Uterus (tissue), 4 donors: ENCODE measurements around the gene SULT1A2. TPM values are rescaled to one million over a fixed set of nuclear protein-coding genes. Genes with fewer than 3 reads are reported as not detected.
"Not testable (repeated sequence)": the region's sequence is repeated elsewhere in the genome, so short reads cannot be mapped to it uniquely, and the experiment has no call there.

Experiments used
- DNase-seq, 2 donors: peaks; one replicate each; pipeline ENCODE4 v3.0.0-alpha.2; 2019 to 2020
- H3K27ac ChIP-seq, 2 donors: fragments of 200-600 bp; sonication (generic); 1 replicate in 1 of 2; 2 replicates in 1 of 2; pipeline ENCODE4 v1.5.1; 2016 to 2018
- H3K27me3 ChIP-seq, 2 donors: fragments of 200-600 bp; sonication (generic); one replicate each; pipeline ENCODE4 v1.5.1; 2018 to 2019; ENCODE audit warnings: control low read depth in 1 of 2
- H3K36me3 ChIP-seq, 2 donors: fragments of 200-600 bp; sonication (generic); one replicate each; pipeline ENCODE4 v1.5.1; 2019; ENCODE audit warnings: control low read depth in 1 of 2
- H3K4me1 ChIP-seq, 2 donors: fragments of 200-600 bp; sonication (generic); one replicate each; pipeline ENCODE4 v1.5.1; 2018 to 2019; ENCODE audit warnings: control low read depth in 1 of 2
- H3K4me3 ChIP-seq, 2 donors: fragments of 200-600 bp; sonication (generic); 1 replicate in 1 of 2; 2 replicates in 1 of 2; pipeline ENCODE4 v1.5.1; 2018 to 2019; ENCODE audit warnings: mild to moderate bottlenecking in 1 of 2
- H3K9me3 ChIP-seq, 2 donors: fragments of 200-600 bp; sonication (generic); one replicate each; pipeline ENCODE4 v1.5.1; 2019; ENCODE audit warnings: control low read depth in 1 of 2
- CTCF ChIP-seq, 4 experiments: fragments of 200-600 bp in 2 of 4; fragments of 450-650 bp in 2 of 4; sonication (generic) in 2 of 4; IDR thresholded peaks; one replicate each; pipeline ENCODE4 v1.5.1; 2016 to 2019; ENCODE audit warnings: antibody characterized with exemption in 4 of 4, mild to moderate bottlenecking in 2 of 4, moderate library complexity in 1 of 4
- POLR2A ChIP-seq, 2 donors: fragments of 450-650 bp; IDR thresholded peaks; one replicate each; pipeline ENCODE4 v1.6.1; 2016; ENCODE audit warnings: antibody characterized with exemption in 2 of 2, mild to moderate bottlenecking in 1 of 2, moderate library complexity in 1 of 2
- intact Hi-C: fragments of 100-400 bp; cut with DNase I; formaldehyde crosslinking; loops from one replicate; pipeline ENCODE4 v1.15.1; 2023; ENCODE audit warnings: low total_unique reads
- total RNA-seq, 4 donors: library from RNA; depleted of rRNA in 3 of 4; stranded (reverse); fragments of >200 nt in 3 of 4; gene quantifications; one replicate each; pipeline versions ENCODE4 v1.1.0 to v1.2.4, GENCODE V29; 2014 to 2023
- donor health status: DM: yes; HTN: yes; CAD: no.

SULT1A2 gene
- total RNA-seq, 4 donors from 2014 or later, result 0.41 to 0.46 TPM; not detected in 2

GRCh38 chr16:28569021-28569420, 27.8 kb downstream of the SULT1A2 start:
- no peak for TF ChIP-seq POLR2A (IDR thresholded peaks at IDR 0.05)

GRCh38 chr16:28567292-28567691, 29.6 kb downstream of the SULT1A2 start:
- H3K27ac ChIP-seq, result no peak overlapping the region
- intact Hi-C loops, result no loop called here
- H3K9me3 ChIP-seq, result peaks cover 0 to 3% of the 10 kb centered on the region in 2 donors
- no peaks in the 10 kb centered on the region for H3K27me3 ChIP-seq
- no peak for DNase-seq
- H3K36me3 ChIP-seq, result no peaks in the 10 kb centered on the region
- peaks cover 0 to 2% of the 10 kb centered on the region in 2 donors for H3K4me1 ChIP-seq
- TF ChIP-seq POLR2A (IDR thresholded peaks at IDR 0.05) (no peak), CTCF (IDR thresholded peaks at IDR 0.05) (no peak)
- H3K4me3 ChIP-seq, result no peak overlapping the region

More at GRCh38 chr16:28569021-28569420, 27.8 kb downstream of the SULT1A2 start:
- DNase-seq, result no peak
- H3K27me3 ChIP-seq, result no peaks in the 10 kb centered on the region
- no peak overlapping the region for H3K27ac ChIP-seq
- H3K4me1 ChIP-seq, result peaks cover 0 to 9% of the 10 kb centered on the region in 2 donors
- H3K4me3 ChIP-seq, result no peak overlapping the region
- intact Hi-C loops, result no loop called here
- H3K36me3 ChIP-seq, result no peaks in the 10 kb centered on the region
- H3K9me3 ChIP-seq, result peaks cover 0 to 3% of the 10 kb centered on the region in 2 donors

- H3K4me1 ChIP-seq, H3K27me3 ChIP-seq, DNase-seq, H3K36me3 ChIP-seq, H3K4me3 ChIP-seq, H3K9me3 ChIP-seq, intact Hi-C loops, H3K27ac ChIP-seq: not testable (repeated sequence)
These were observed 30.5 kb downstream of the SULT1A2 start for GRCh38 chr16:28566233-28566925.

GRCh38 chr16:28563218-28563617, 33.6 kb downstream of the SULT1A2 start:
- intact Hi-C loops, result no loop called here

GRCh38 chr16:28562199-28562598, 34.7 kb downstream of the SULT1A2 start:
- H3K27ac ChIP-seq, result no peak overlapping the region

More at GRCh38 chr16:28563218-28563617, 33.6 kb downstream of the SULT1A2 start:
- TF ChIP-seq CTCF (IDR thresholded peaks at IDR 0.05), result no peak
- TF ChIP-seq POLR2A (IDR thresholded peaks at IDR 0.05), result no peak
- Histone ChIP-seq H3K36me3 (no peaks in the 10 kb centered on the region), H3K9me3 (peaks cover 0 to 3% of the 10 kb centered on the region in 2 donors), H3K27me3 (no peaks in the 10 kb centered on the region), H3K4me1 (no peaks in the 10 kb centered on the region), H3K4me3 (no peak overlapping the region), H3K27ac (no peak overlapping the region)
- DNase-seq, result no peak

More at GRCh38 chr16:28562199-28562598, 34.7 kb downstream of the SULT1A2 start:
- no peak overlapping the region for H3K4me3 ChIP-seq
- H3K36me3 ChIP-seq, result no peaks in the 10 kb centered on the region
- no peaks in the 10 kb centered on the region for H3K27me3 ChIP-seq
- peaks cover 0 to 1% of the 10 kb centered on the region in 2 donors for H3K9me3 ChIP-seq
- H3K4me1 ChIP-seq, result no peaks in the 10 kb centered on the region
- intact Hi-C loops, result no loop called here
- DNase-seq, result no peak
- TF ChIP-seq CTCF (IDR thresholded peaks at IDR 0.05), result no peak
- no peak for TF ChIP-seq POLR2A (IDR thresholded peaks at IDR 0.05)
